MCF 10A (cell line): ENCODE data around the gene SDK2. TPM values are rescaled to one million over a fixed set of nuclear protein-coding genes. Genes with fewer than 3 reads are reported as not detected.

Experiments
- BruUV-seq: library from RNA; stranded (reverse); fragments of 400-500 nt; replicated peaks from 2 replicates; lab custom pipeline; 2021; lab: Mats Ljungman, UMichigan
- CTCF ChIA-PET: fragments of 300-600 bp; sonication (Branson Sonifier 250); formaldehyde crosslinking; extraction: SDS; loops from one replicate; lab custom pipeline; 2021; ENCODE audit warnings: antibody characterized with exemption, inconsistent platforms; lab: Yijun Ruan, JAX
- POLR2A ChIA-PET: fragments of 300-600, 350-650 bp; sonication (Branson Sonifier 250); formaldehyde crosslinking; extraction: SDS; loops from one replicate; lab custom pipeline; 2020; ENCODE audit warnings: antibody characterized with exemption, inconsistent platforms; lab: Yijun Ruan, JAX
- DNase-seq: peaks from one replicate; pipeline ENCODE4 v3.0.0-alpha.2; 2018; ENCODE audit not compliant: unreplicated experiment
- H3K27ac Mint-ChIP-seq: one replicate; pipeline ENCODE4 v1.8.0; 2022; ENCODE audit warnings: mild to moderate bottlenecking, low read depth, mixed read lengths; ENCODE audit not compliant: unreplicated experiment
- H3K27me3 Mint-ChIP-seq: one replicate; pipeline ENCODE4 v1.8.0; 2022; ENCODE audit warnings: mixed read lengths; ENCODE audit not compliant: insufficient read depth, unreplicated experiment
- H3K36me3 Mint-ChIP-seq: one replicate; pipeline ENCODE4 v1.8.0; 2022; ENCODE audit warnings: mild to moderate bottlenecking, moderate library complexity, mixed read lengths; ENCODE audit not compliant: insufficient read depth, unreplicated experiment
- H3K4me1 Mint-ChIP-seq: one replicate; pipeline ENCODE4 v1.8.0; 2022; ENCODE audit warnings: mixed read lengths; ENCODE audit not compliant: insufficient read depth, unreplicated experiment
- H3K4me3 Mint-ChIP-seq: one replicate; pipeline ENCODE4 v1.8.0; 2022; ENCODE audit warnings: mild to moderate bottlenecking, moderate library complexity, mixed read lengths; ENCODE audit not compliant: unreplicated experiment
- H3K9me3 Mint-ChIP-seq: one replicate; pipeline ENCODE4 v1.8.0; 2022; ENCODE audit warnings: mixed read lengths; ENCODE audit not compliant: unreplicated experiment
- CTCF ChIP-seq: fragments of 200-600 bp; IDR thresholded peaks from one replicate; pipeline ENCODE4 v1.8.0; 2022; ENCODE audit warnings: antibody characterized with exemption, mild to moderate bottlenecking; ENCODE audit not compliant: unreplicated experiment
- intact Hi-C: fragments of 100-400 bp; cut with micrococcal nuclease; formaldehyde crosslinking; loops from 2 replicates; pipeline ENCODE4 v1.14.1; 2022
- total RNA-seq: library from RNA; stranded (reverse); gene quantifications from 2 replicates; pipeline ENCODE4 v1.2.3, GENCODE V29; 2022

SDK2 gene
- total RNA-seq, 1 experiment from 2014 or later: not detected

GRCh38 chr17:73550556-73550955, 93.7 kb downstream of the SDK2 start:
- no TSS peak for BruUV-seq
- ChIA-PET POLR2A (no interaction called here), CTCF (no interaction called here)
- intact Hi-C loops: no loop called here
- Mint-ChIP-seq H3K4me3 (no peak overlapping the region), H3K27me3 (peaks cover 57% of the 10 kb centered on the region), H3K36me3 (no peaks in the 10 kb centered on the region), H3K9me3 (no peaks in the 10 kb centered on the region), H3K4me1 (no peaks in the 10 kb centered on the region), H3K27ac (no peak overlapping the region)
- no peak for DNase-seq
- TF ChIP-seq CTCF: no peak

GRCh38 chr17:73549841-73550430, 94.3 kb downstream of the SDK2 start:
- no peak for TF ChIP-seq CTCF
- no peaks in the 10 kb centered on the region for H3K9me3 Mint-ChIP-seq
- no peaks in the 10 kb centered on the region for H3K36me3 Mint-ChIP-seq
- intact Hi-C loops: no loop called here
- no peak for DNase-seq
- no TSS peak for BruUV-seq
- H3K27me3 Mint-ChIP-seq: peaks cover 57% of the 10 kb centered on the region
- H3K4me3 Mint-ChIP-seq: no peak overlapping the region
- no peak overlapping the region for H3K27ac Mint-ChIP-seq
- ChIA-PET POLR2A (no interaction called here), CTCF (no interaction called here)
- H3K4me1 Mint-ChIP-seq: no peaks in the 10 kb centered on the region

DNA sequence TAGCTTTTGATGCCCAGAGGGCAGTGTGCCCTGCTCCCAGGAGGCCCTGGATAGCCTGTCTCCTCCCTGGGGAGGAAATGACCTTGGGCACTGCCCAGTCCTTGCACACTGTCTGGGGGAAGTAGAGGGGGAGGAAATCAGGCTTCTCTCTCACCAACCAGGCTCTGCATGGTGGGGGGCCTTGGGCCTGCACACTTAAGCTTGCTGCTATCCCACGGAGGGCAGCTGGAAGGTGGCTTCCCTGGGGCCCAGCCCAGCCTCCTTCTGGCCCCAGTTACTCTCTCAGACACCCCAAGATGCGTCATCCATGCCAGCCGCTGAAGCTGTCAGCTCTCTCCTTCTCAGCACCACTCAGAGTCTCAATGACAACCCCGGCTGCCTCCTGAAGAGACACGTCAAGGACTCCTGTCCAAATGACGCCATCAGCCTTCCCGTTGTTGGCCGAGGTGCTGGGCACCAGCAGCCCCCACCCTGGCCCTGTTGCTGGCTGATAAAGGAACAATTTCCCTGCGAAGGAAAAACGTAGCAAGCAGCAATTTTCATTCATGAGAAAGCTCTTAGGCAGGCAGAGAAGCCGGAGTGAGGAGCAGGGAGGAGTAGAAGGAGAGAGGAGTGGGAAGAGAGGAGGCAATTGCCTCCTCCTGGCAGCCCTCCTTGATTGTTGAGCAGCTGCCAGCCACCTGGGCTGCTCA, 95.5 kb downstream of the SDK2 start:
- intact Hi-C loops: no loop called here
- peaks cover 64% of the 10 kb centered on the region for H3K27me3 Mint-ChIP-seq
- no peak for TF ChIP-seq CTCF
- no peak for DNase-seq
- BruUV-seq: no TSS peak
- no peak overlapping the region for H3K27ac Mint-ChIP-seq
- H3K4me3 Mint-ChIP-seq: no peak overlapping the region
- ChIA-PET CTCF (interaction anchor here (0.7 kb wide), 1 partner anchor 217 kb away, joined by 3 read pairs; no protein-coding TSS in a partner anchor), POLR2A (no interaction called here)
- H3K4me1 Mint-ChIP-seq: no peaks in the 10 kb centered on the region
- H3K9me3 Mint-ChIP-seq: no peaks in the 10 kb centered on the region
- no peaks in the 10 kb centered on the region for H3K36me3 Mint-ChIP-seq

DNA sequence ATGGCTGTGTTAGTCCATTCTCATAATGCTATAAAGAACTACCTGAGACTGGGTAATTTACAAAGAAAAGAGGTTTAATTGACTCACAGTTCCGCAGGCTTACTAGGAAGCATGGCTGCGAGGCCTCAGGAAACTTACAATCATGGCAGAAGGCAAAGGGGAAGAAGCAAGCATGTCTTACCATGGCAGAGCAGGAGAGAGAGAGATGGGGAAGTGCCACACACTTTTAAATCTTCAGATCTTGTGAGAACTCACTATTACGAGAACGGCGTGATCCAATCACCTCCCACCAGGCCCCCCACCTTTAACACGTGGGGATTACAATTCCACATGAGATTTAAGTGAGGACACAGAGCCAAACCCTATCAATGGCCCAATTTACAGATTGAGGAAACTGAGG, 96.5 kb downstream of the SDK2 start:
- H3K4me1 Mint-ChIP-seq: no peaks in the 10 kb centered on the region
- H3K4me3 Mint-ChIP-seq: no peak overlapping the region
- intact Hi-C loops: no loop called here
- no peaks in the 10 kb centered on the region for H3K36me3 Mint-ChIP-seq
- peaks cover 65% of the 10 kb centered on the region for H3K27me3 Mint-ChIP-seq
- DNase-seq: no peak
- ChIA-PET POLR2A (no interaction called here), CTCF (no interaction called here)
- no TSS peak for BruUV-seq
- H3K27ac Mint-ChIP-seq: no peak overlapping the region
- no peaks in the 10 kb centered on the region for H3K9me3 Mint-ChIP-seq
- no peak for TF ChIP-seq CTCF
